ENCODE measurements around the gene PLA2G5.

The PLA2G5 gene

GRCh38 chr1:20071416-20071815 is 1.4 kb downstream of the PLA2G5 start:
- H3K4me3 ChIP-seq (ENCODE audit: low read length) = no peak overlapping the region
- H3K4me1 ChIP-seq (ENCODE audit: insufficient read depth, low read length) = no peaks in the 10 kb centered on the region
- no peaks in the 10 kb centered on the region for H3K9me3 ChIP-seq (ENCODE audit: insufficient read depth, low read depth, low read length)
- H3K27me3 ChIP-seq (ENCODE audit: insufficient read depth, low read length) = no peaks in the 10 kb centered on the region
- no peak overlapping the region for H3K9ac ChIP-seq (ENCODE audit: low read depth, low read length)
- no peaks in the 10 kb centered on the region for H3K36me3 ChIP-seq (ENCODE audit: insufficient read depth, low read depth, low read length)
- H3K27ac ChIP-seq (ENCODE audit: low read length) = no peak overlapping the region

DNA sequence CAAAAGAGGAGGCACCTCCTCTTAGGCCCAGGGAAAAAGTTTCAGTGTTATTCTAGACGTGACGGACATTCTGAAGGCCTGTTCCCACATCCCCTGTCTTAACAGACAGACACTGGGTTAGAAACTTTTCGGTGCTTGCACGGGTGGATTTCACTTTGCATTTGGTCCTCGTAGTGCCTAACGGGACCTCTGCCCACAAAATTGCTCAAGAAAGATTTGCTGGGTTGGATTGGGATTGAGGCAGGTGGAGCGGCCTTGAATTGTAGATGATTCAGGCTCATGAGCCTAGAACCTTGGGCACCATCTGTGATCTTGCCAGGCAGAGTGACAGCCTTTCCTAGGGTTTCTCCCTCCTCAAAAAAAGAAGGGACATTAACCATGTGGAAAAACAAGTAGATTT is 2.8 kb downstream of the PLA2G5 start:
- H3K36me3 ChIP-seq (ENCODE audit: insufficient read depth, low read depth, low read length) = no peaks in the 10 kb centered on the region
- no peaks in the 10 kb centered on the region for H3K27me3 ChIP-seq (ENCODE audit: insufficient read depth, low read length)
- no peaks in the 10 kb centered on the region for H3K9me3 ChIP-seq (ENCODE audit: insufficient read depth, low read depth, low read length)
- H3K9ac ChIP-seq (ENCODE audit: low read depth, low read length) = no peak overlapping the region
- H3K4me1 ChIP-seq (ENCODE audit: insufficient read depth, low read length) = no peaks in the 10 kb centered on the region
- no peak overlapping the region for H3K4me3 ChIP-seq (ENCODE audit: low read length)
- no peak overlapping the region for H3K27ac ChIP-seq (ENCODE audit: low read length)

DNA sequence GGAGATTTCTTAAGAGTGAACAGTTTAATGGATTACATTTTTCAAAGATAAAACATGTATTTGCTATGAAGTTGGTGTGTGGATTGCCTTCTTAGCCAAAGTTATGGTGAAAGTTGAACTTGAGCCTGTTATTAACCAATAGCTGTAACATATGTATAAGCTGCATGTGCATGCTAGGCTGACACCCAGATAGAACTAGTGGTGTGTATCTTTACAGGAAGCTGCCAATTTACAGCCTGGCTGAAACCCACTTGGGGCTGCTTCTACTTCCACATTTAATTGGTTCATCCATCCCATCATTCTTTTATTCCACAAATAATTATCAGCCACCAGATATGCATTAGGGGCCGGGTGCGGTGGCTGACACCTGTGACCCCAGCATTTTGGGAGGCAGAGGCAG is 3.3 kb downstream of the PLA2G5 start:
- H3K4me1 ChIP-seq (ENCODE audit: insufficient read depth, low read length) = no peaks in the 10 kb centered on the region
- no peaks in the 10 kb centered on the region for H3K9me3 ChIP-seq (ENCODE audit: insufficient read depth, low read depth, low read length)
- no peaks in the 10 kb centered on the region for H3K27me3 ChIP-seq (ENCODE audit: insufficient read depth, low read length)

DNA sequence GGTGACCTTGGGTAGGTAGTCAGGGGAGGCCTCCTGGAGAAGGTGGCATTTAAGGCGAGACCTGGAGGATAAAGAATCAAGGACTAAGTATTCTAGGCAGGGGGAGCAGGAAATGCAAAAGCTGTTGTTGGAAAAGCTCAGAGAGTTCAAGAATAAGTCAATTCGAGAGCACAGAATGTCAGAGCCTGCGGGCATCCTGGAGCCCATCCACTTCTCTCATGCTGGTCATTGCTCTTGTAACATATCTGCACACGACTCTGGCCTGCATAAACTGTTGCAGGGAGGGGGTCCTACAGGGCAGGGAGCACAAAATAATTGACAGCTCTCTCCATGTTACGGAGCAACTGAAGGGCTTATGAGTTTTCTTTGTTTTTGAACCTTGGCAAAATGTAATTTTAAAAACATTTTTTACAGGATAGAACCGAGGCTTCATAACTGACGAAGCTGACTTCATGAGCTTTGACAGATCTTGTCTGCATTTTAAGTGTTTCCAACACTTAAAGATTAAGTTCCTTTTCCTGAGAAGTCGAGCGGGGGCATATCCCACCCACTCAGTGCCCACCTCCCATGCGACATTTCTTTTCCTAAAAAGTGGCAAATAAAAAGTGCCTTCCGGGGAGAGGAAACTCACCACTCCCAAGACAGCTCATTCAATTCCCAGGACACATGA is 4.2 kb downstream of the PLA2G5 start:
- H3K27ac ChIP-seq (ENCODE audit: low read length) = no peak overlapping the region
- H3K4me3 ChIP-seq (ENCODE audit: low read length) = no peak overlapping the region
- no peaks in the 10 kb centered on the region for H3K36me3 ChIP-seq (ENCODE audit: insufficient read depth, low read depth, low read length)
- H3K9ac ChIP-seq (ENCODE audit: low read depth, low read length) = no peak overlapping the region
- no peaks in the 10 kb centered on the region for H3K9me3 ChIP-seq (ENCODE audit: insufficient read depth, low read depth, low read length)
- no peaks in the 10 kb centered on the region for H3K27me3 ChIP-seq (ENCODE audit: insufficient read depth, low read length)
- H3K4me1 ChIP-seq (ENCODE audit: insufficient read depth, low read length) = no peaks in the 10 kb centered on the region

More for the DNA sequence above, 3.3 kb downstream of the PLA2G5 start:
- no peak overlapping the region for H3K9ac ChIP-seq (ENCODE audit: low read depth, low read length)
- H3K36me3 ChIP-seq (ENCODE audit: insufficient read depth, low read depth, low read length) = no peaks in the 10 kb centered on the region
- H3K4me3 ChIP-seq (ENCODE audit: low read length) = no peak overlapping the region
- no peak overlapping the region for H3K27ac ChIP-seq (ENCODE audit: low read length)

DNA sequence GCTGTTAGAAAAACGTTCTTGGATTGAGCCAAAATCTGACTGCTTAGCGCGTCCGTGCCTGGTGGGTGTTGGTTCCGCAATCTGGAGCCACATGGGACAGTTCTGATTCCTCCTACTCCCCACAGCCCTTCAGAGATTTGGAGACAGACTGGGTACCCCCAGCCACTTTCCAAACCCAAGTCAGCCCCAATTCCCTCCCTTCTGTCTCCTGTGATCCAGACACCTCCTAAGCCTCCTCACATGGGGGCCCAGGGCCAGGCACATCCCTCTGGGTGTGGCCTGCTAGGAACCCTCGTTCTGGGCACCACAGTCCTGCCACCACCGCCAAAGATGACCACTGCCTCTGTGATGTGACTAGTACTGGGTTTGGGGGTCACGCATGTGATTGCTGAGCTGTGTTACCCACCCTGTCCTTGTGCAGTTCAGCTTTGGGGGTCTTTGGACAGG is 4.8 kb downstream of the PLA2G5 start:
- Histone ChIP-seq H3K9me3 (ENCODE audit: insufficient read depth, low read depth, low read length) (no peaks in the 10 kb centered on the region), H3K4me1 (ENCODE audit: insufficient read depth, low read length) (no peaks in the 10 kb centered on the region), H3K27me3 (ENCODE audit: insufficient read depth, low read length) (no peaks in the 10 kb centered on the region), H3K4me3 (ENCODE audit: low read length) (no peak overlapping the region), H3K36me3 (ENCODE audit: insufficient read depth, low read depth, low read length) (no peaks in the 10 kb centered on the region), H3K27ac (ENCODE audit: low read length) (no peak overlapping the region), H3K9ac (ENCODE audit: low read depth, low read length) (no peak overlapping the region)

DNA sequence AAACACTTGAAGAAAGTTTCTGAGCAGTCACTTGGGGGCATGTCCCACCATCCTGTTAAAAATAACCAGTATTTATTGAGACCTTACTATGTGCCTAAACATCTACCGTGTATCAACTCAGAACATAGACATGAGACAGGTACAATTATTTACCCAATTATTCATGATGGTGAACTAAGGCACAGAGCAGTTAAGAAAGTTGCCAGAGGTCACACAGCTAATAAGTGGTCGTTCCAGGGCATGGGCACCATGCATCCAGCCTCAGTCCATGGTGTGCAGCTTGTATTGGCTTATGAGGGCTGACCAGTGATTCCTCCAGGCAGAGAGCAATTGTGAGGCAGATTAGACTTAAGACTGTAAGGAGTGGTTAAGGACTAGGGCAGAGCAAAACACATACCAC is 5.4 kb downstream of the PLA2G5 start:
- no peak overlapping the region for H3K27ac ChIP-seq (ENCODE audit: low read length)
- H3K4me1 ChIP-seq (ENCODE audit: insufficient read depth, low read length) = no peaks in the 10 kb centered on the region
- H3K4me3 ChIP-seq (ENCODE audit: low read length) = no peak overlapping the region
- no peak overlapping the region for H3K9ac ChIP-seq (ENCODE audit: low read depth, low read length)
- no peaks in the 10 kb centered on the region for H3K36me3 ChIP-seq (ENCODE audit: insufficient read depth, low read depth, low read length)
- H3K9me3 ChIP-seq (ENCODE audit: insufficient read depth, low read depth, low read length) = no peaks in the 10 kb centered on the region
- H3K27me3 ChIP-seq (ENCODE audit: insufficient read depth, low read length) = no peaks in the 10 kb centered on the region

DNA sequence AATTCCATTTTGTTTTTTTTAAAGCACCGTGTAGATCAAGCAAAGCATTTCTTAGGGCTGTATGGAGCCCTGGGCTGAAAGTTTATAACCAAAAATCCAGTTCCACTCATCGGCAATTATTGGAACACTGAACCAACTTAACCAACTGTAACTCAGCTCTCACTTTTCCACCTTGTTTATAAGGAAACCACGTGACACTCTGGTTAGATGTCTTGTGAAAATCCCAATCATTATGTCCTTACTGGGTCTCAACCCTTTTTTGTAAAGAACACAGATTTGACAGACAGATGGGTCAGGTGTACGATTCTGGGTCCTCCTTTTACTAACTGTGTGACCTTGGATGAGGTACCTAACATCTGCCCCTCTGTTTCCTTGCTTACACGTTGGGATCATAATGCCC is 6.2 kb downstream of the PLA2G5 start:
- Histone ChIP-seq H3K27me3 (ENCODE audit: insufficient read depth, low read length) (no peaks in the 10 kb centered on the region), H3K9ac (ENCODE audit: low read depth, low read length) (no peak overlapping the region), H3K4me1 (ENCODE audit: insufficient read depth, low read length) (no peaks in the 10 kb centered on the region), H3K36me3 (ENCODE audit: insufficient read depth, low read depth, low read length) (no peaks in the 10 kb centered on the region), H3K4me3 (ENCODE audit: low read length) (no peak overlapping the region), H3K27ac (ENCODE audit: low read length) (no peak overlapping the region), H3K9me3 (ENCODE audit: insufficient read depth, low read depth, low read length) (no peaks in the 10 kb centered on the region)

- Histone ChIP-seq H3K27ac (ENCODE audit: low read length) (no peak overlapping the region), H3K4me3 (ENCODE audit: low read length) (no peak overlapping the region), H3K4me1 (ENCODE audit: insufficient read depth, low read length) (no peaks in the 10 kb centered on the region), H3K36me3 (ENCODE audit: insufficient read depth, low read depth, low read length) (no peaks in the 10 kb centered on the region), H3K27me3 (ENCODE audit: insufficient read depth, low read length) (no peaks in the 10 kb centered on the region), H3K9me3 (ENCODE audit: insufficient read depth, low read depth, low read length) (no peaks in the 10 kb centered on the region), H3K9ac (ENCODE audit: low read depth, low read length) (no peak overlapping the region)
These were observed 6.9 kb downstream of the PLA2G5 start for GRCh38 chr1:20076710-20077461.

DNA sequence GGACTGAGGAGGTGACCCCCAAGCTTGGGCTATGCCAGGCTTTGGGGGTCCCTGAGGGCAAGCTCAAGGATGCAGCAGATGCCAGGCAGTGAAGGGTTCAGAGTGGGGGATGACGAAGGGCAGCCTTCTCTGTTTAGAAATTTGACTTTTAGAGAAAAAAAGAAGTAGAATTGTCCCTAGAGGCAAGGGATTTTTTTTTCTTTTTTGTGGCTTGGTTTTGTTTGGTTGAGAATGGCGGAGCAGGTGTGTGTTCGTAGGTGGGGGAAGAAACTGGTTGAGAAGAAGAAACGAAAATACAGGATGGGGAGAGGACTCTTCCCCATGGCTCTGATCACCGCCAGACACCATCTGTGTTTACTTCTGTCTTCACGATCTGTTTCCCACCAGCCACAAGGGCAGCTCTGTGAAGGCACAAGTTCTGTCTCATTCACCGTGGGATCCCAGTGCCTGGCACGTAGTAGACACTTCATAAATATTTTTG is 8.2 kb downstream of the PLA2G5 start:
- Histone ChIP-seq H3K9me3 (ENCODE audit: insufficient read depth, low read depth, low read length) (no peaks in the 10 kb centered on the region), H3K4me1 (ENCODE audit: insufficient read depth, low read length) (no peaks in the 10 kb centered on the region), H3K36me3 (ENCODE audit: insufficient read depth, low read depth, low read length) (no peaks in the 10 kb centered on the region), H3K9ac (ENCODE audit: low read depth, low read length) (no peak overlapping the region), H3K27me3 (ENCODE audit: insufficient read depth, low read length) (no peaks in the 10 kb centered on the region), H3K27ac (ENCODE audit: low read length) (no peak overlapping the region), H3K4me3 (ENCODE audit: low read length) (no peak overlapping the region)

GRCh38 chr1:20078711-20079110 is 8.7 kb downstream of the PLA2G5 start:
- Histone ChIP-seq H3K9ac (ENCODE audit: low read depth, low read length) (no peak overlapping the region), H3K4me3 (ENCODE audit: low read length) (no peak overlapping the region), H3K36me3 (ENCODE audit: insufficient read depth, low read depth, low read length) (no peaks in the 10 kb centered on the region), H3K4me1 (ENCODE audit: insufficient read depth, low read length) (no peaks in the 10 kb centered on the region), H3K27ac (ENCODE audit: low read length) (no peak overlapping the region), H3K9me3 (ENCODE audit: insufficient read depth, low read depth, low read length) (no peaks in the 10 kb centered on the region), H3K27me3 (ENCODE audit: insufficient read depth, low read length) (no peaks in the 10 kb centered on the region)

GRCh38 chr1:20079661-20080305 is 9.8 kb downstream of the PLA2G5 start:
- no peaks in the 10 kb centered on the region for H3K9me3 ChIP-seq (ENCODE audit: insufficient read depth, low read depth, low read length)
- H3K4me1 ChIP-seq (ENCODE audit: insufficient read depth, low read length) = no peaks in the 10 kb centered on the region
- no peak overlapping the region for H3K9ac ChIP-seq (ENCODE audit: low read depth, low read length)
- H3K36me3 ChIP-seq (ENCODE audit: insufficient read depth, low read depth, low read length) = no peaks in the 10 kb centered on the region
- H3K4me3 ChIP-seq (ENCODE audit: low read length) = no peak overlapping the region
- no peak overlapping the region for H3K27ac ChIP-seq (ENCODE audit: low read length)
- H3K27me3 ChIP-seq (ENCODE audit: insufficient read depth, low read length) = no peaks in the 10 kb centered on the region
